Islet of Langerhans (tissue), 1 donor: ENCODE data around the gene CLN3.
"Not testable (repeated sequence)": the region's sequence is repeated elsewhere in the genome, so short reads cannot be mapped to it uniquely, and the experiment has no call there.

Experiments used
- FAIRE-seq: peaks from one replicate; lab custom pipeline; 2011; peaks lifted over from hg19 to GRCh38; lab: Jason Lieb, UNC

The CLN3 gene

DNA sequence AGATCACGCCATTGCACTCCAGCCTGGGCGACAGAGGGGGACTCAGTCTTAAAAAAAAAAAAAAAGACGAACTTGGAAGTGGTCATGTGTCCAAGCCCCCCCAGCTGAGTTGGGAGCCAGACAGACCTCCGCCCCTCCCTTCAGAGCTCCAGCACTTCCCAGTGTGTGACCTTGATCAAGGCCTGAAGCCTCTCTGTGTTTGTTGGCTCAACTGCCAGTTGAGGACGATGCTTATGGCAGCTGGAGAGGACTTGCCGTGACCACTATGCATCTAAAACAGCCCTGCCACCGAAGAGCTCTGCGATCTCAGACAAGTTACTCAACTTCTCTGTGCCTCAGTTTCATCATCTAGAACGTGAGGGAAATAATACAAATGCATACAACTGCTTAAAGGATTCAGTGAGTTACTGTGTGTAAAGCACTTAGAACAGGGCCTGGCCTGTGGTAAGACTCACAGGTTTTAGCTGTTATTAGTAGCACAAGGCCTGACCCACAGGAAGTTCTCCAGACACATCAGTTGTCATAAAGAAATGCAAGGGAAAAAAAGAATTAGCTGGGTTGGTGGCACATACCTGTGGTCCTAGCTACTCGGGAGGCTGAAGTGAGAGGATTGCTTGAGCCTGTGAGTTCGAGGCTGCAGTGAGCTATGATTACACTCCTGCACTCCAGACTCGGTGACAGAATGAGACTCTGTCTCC is 21.8 kb upstream of the CLN3 start:
- no peak for FAIRE-seq

DNA sequence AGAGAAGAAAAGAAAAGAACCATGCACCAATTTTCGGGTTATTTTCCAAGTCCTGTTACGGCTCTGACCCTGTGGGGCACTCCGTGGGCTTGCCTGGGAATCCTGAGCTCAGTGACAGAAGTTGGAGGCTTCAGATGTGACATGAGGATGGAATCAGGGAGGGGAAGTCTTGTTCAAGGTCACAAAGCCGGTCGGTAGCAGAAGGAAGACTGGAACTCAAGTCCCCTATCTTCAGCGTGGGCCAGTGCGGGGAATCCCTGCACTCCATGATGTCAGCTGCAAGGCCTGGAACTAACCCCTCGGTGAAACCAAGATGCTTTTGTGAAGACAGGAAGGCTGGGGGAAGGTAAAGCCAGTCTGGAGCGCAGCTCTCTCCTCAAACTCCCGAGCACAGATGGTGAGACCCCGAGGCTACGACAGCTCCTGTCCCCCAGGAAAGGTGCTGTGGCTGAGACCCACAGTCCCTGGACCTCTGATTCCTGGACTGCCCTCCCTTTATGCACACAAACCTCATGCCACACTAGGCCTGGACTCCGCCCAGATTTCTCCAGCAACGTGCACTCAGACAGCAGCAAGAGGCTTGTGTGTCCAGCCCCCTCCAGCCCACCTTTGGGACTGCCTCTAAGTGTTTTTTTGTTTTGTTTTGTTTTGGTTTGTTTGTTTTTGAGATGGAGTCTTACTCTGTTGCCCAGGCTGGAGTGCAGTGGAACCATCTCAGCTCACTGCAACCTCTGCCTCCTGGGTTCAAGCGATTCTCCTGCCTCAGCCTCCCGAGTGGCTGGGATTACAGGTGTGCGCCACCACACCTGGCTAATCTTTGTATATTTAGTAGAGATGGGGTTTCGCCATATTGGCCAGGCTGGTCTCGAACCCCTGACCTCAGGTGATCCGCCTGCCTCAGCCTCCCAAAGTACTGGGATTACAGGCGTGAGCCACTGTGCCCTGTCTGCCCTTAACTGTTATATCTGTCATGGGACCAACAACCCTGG is 20.2 kb upstream of the CLN3 start:
- FAIRE-seq: no peak

- no peak for FAIRE-seq
Observed at GRCh38 chr16:28511031-28511430, 19.2 kb upstream of the CLN3 start.

DNA sequence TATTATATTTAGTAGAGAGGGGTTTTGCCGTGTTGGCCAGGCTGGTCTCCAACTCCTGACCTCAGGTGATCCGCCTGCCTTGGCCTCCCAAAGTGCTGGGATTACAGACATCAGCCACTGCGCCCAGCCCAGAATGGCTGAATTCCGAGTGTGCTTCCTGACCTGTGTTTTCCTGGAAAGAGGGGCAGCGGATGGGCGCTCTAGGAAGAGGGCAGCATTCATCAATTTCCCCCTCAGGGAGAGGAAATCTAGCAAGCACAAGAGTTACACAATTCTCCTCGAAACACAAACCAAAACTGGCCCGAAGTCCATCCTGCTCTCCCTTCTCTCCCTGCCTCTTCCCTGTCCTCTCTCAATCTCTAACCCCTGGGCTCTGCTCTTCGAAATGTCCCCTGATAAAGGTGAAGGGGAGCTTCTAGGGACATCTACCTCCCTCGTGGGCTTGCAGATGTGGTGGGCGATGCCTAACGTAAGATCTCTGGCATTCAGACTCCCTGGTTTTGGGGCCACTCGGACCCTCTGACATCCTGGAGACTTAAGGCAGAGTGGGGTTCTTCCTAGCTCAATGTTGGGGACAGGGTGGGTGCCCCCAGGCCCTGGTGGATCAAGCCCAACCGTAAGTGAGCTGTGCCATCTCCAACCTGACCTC is 13.7 kb upstream of the CLN3 start:
- no peak for FAIRE-seq

DNA sequence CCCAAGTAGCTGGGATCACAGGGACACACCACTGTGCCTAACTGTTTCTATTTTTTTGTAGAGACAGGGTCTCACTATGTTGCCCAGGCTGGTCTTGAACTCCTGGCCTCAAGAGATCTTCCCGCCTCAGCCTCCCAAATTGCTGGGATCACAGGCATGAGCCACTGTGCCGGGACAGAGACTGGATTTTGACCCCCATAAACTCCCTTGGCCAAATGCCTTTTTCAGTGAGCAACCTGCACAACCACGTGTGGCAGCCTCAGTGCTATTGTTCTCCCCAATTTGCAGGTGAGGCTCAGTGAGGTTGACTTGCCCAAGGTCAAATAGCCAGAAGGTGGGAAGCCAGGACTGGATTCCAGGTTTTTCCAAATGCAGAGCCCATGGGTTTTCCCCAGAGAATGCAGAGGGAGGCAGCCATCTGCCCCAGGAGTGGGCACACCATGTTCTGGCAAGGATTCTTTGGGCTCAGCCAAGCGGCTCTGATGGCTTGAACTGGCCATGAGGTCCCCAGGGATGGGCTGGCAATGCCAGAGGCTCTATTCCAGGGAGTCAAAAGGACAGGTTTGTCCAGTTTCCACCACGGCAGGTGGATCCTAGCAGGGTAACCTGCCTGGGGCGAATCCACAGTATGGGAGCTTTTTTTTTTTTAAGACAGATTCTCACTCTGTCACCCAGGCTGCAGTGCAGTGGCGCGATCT is 13.0 kb upstream of the CLN3 start:
- no peak for FAIRE-seq

DNA sequence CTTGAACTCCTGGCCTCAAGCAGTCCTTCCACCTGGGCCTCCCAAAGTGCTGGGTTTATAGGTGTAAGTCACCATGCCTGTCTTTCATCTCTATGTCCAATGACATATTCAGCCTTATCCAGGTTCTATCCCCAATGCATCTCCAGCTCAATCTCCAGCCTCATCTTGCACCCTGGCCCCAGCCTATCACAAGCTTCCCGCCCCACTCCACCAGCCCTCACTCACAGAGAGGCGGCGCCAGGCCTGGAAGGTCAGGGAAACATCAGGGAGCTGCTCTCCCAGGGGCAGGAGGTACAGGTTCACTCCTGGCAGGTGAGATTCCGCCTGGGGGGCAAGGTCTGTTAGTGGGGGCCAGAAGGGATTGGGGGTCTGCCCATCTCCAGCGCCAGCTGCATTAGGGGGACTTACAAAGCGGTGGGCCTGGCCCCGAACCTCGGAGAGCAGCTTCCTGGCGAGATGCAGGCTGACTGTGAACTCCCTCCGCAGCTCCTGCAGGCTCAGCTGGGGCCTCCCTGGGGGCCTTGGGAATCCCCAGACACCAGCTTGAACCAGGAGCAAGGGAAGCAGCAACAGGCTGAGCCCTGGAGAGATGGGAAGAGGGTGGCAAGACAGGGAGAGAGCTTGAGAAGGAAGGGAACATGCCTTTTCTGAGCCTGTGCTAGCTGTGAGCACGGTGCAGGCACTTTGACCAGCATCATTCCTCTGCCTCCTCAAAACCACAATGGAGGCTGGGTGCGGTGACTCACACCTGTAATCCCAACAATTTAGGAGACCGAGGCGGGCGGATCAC is 11.8 kb upstream of the CLN3 start:
- FAIRE-seq: no peak

DNA sequence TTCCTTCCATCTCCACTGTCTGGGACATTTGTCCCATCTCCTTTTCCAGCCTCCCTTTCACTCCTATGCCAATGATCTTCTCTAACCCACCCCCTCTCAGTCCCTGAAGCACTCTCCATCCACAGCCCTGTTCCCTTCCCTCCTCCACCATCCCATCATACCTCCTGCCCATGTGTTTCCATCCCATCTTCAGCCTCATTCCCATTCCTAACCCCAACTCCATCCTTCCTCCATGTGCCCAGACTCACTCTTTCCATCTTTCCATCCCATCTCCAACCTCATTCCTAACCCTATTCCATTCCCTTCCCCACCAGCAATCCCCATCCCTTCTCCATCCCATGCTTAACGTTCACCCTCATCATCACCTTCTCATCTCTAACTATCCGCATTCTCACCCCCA is 10.4 kb upstream of the CLN3 start:
- FAIRE-seq: no peak

GRCh38 chr16:28501258-28502232 is 9.7 kb upstream of the CLN3 start:
- no peak for FAIRE-seq

- FAIRE-seq: not testable (repeated sequence)
Observed at GRCh38 chr16:28500476-28501180, 8.8 kb upstream of the CLN3 start.

DNA sequence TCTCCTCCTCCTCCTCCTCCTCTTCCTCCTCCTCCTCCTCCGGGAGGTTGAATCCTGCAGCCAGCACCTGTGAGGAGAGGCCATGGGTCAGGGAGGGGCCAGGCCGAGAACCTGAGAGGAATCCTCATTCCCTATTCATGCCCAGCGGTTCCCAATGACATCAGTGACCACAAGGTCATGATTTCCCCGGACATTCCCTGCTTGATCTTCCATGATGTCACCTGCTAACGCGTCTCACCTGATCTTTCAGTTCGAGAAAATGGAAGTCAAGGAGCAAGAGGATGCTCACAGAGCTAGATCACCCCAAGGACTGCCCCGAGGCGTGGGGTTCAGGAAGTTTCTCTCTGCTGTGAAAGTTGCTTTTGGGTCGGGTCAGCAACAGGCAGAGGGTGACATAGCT is 8.0 kb upstream of the CLN3 start:
- FAIRE-seq: no peak

DNA sequence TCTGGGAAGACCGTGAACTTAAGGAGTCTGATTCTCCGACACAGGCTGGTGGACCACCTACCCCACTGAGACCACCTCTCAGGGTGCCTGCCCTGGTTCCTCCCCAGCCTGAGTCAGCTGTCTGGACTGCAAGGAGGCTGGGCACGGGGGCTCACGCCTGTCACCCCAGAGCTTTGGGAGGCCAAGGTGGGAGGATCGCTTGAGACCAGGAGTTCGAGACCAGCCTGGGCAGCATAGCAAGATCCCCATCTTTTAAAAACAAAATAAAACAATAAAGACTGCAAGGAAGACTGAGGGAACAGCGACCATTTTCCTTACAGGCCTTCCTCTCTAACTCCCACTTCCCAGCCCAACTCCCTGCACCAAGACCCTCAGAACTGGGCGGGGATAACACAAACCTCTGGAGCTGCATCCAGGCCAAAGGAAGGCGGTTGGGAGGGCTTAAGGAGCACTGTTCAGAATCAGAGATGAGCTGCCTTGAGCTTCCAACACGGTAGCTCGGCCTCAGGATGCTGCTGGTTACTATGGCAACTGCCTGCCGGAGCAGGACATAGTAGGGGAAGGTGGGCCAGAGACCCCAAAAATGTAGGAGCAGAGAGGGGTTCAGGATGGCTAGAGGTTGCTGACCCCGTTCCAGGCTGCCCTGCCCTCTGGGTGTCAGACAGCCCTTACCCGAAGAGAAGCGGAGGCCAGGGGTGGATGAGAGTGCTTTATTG is 7.0 kb upstream of the CLN3 start:
- no peak for FAIRE-seq

GRCh38 chr16:28497861-28498599 is 6.2 kb upstream of the CLN3 start:
- no peak for FAIRE-seq

- FAIRE-seq: no peak
Observed at GRCh38 chr16:28497386-28497785, 5.5 kb upstream of the CLN3 start.

GRCh38 chr16:28496844-28497243 is 5.0 kb upstream of the CLN3 start:
- FAIRE-seq: no peak

DNA sequence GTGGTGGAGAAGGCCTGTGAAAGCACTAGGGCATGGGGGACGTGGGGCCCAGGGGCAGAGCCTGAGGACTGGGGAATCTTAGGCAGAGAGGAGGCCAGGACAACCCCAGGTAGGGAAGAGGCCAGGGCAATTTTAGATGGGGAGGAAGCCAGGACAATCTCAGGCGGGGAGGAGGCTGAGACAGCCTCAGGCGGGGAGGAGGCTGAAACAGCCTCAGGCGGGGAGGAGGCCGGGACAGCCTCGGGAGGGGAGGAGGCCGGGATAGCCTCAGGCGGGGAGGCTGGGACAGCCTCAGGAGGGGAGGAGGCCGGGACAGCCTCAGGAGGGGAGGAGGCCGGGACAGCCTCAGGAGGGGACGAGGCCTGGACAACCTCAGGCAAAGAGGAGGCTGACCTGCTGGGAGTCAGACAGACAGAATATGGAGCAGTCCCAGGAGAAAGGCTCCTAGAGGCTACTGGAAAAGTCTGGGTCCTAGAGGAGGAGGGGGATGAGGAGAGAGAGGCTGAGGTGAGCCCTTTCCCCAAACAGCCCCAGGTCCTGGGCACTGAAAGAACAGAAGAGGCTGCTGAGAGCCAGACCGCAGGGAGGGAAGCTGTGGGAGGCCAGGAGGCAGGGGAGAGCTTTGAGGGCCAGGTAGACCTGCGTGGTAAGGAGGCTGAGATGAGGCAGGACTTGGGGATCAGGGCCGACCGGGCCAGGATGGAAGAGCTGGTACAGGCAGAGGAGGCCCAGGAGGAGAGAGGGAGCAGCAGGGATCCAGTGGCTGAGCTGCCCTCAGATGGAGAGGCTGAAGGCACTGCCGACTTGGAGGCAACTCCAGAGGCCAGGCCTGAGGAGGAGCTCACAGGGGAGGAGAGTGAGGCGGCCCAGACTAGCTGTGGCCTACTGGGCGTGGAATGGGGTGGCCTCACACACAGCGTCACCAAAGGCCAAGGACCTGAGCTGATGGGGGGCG is 4.2 kb upstream of the CLN3 start:
- no peak for FAIRE-seq

DNA sequence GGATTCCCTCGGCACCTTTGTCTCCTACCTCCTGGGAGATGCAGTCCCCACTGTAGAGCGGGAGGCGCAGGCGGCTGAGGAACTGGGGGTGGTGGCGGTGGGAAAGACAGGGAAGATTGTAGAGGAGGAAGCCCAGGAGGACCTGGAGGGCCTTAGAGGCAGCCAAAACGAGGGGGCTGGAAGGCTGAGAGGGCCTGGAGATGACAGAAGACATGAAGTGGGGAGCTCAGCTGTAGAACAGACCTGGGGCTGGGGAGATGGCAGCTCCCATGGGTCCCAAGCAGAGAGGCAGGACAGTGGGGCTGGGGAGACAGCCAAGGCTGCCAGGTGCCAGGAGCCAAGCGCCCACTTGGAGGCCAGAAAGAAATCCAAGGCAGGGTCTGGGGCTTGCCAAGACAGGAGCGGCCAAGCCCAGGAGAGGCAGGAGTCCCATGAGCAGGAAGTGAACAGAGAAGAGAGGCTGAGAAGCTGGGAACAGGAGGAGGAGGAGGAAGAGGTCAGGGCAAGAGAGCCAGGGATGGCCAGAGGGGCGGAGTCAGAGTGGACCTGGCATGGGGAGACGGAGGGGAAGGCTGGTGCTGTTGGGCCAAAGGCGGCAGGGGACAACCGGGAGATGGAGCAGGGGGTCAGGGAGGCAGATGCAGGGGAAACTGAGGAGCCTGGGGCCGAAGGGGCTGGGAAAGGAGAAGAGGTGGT is 3.4 kb upstream of the CLN3 start:
- no peak for FAIRE-seq
